ENCODE data around the gene BBS9. TPM values are rescaled to one million over a fixed set of nuclear protein-coding genes. Genes with fewer than 3 reads are reported as not detected.

Gene BBS9
- total and polyA plus RNA-seq, 2 of the 4 experiments (the other 2 are of a cell fraction) = 7.9 to 9.5 TPM

DNA sequence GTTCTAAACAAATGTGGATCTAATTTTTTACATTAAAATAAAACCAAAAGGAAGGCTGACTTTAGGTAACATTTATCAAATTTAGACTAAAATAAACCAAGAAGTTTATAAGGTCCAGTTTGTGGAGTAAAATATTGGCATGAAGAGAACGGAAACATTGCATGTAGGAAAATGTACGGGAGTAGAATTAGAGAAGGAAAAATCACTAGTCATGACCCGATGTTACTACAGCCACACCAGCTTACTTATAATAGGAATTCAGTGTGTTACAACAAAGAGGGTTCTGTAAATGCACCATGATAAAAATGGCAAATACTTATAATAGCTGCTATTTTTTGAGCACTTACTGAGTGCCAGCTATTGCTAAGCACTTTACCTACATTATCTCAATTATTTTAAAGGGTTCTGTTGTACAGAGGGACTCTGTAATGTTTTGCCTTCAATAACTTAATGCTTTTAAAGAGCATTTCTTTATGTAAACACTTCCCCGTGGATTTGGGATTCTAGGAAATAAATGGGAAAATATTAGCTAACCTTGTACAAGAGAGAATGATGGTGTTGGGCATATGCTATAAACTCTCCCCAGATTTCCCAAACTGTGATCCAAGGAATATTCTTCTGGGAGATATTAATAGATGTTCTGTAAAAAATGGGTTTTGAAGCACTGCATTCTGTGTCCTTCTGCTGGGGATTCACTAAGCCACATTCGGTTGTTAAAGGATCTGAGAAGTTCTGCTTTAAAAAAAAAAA, 296.7 kb downstream of the BBS9 start:
- H3K27me3 ChIP-seq (ENCODE audit: control insufficient read depth, insufficient read depth, low read length) = peaks cover 9% of the 10 kb centered on the region
- in situ Hi-C loops (cut with MboI; ENCODE audit: low sequenced_read_pairs) (loop anchor here (10.0 kb wide), 1 partner anchor 509 kb away; no protein-coding TSS in a partner anchor), dilution Hi-C loops (cut with HindIII; ENCODE audit: low sequenced_read_pairs, unreplicated experiment) (no loop called here), intact Hi-C loops (cut with micrococcal nuclease) (no loop called here)
- peaks cover 7% of the 10 kb centered on the region; the same call in 1 of the 2 replicates for H3K4me1 ChIP-seq (ENCODE audit: control insufficient read depth, insufficient read depth, low read length)
- no peak for DNase-seq
- no CpG with 5 or more reads among the region's 5 CpGs for WGBS, 2 experiments (ENCODE audit: extremely low coverage in 2 of 2, insufficient read length in 1 of 2)
- no peak overlapping the region for H2AFZ ChIP-seq (replicated peaks; ENCODE audit: low read length, poor library complexity)
- CTCF ChIA-PET = no interaction called here
- no peak overlapping the region for H3K4me2 ChIP-seq (ENCODE audit: low read depth, low read length)
- no peak overlapping the region for H3K4me3 ChIP-seq (ENCODE audit: insufficient read depth, low read depth, low read length)
- H4K20me1 ChIP-seq (ENCODE audit: insufficient read depth, low read length) = no peaks in the 10 kb centered on the region
- H2BK20ac ChIP-seq (ENCODE audit: low read depth, low read length) = no peak overlapping the region
- no peak overlapping the region for H3K18ac ChIP-seq (ENCODE audit: low read depth, low read length)
- POLR2A ChIA-PET (ENCODE audit: unreplicated experiment) = no interaction called here
- no peak overlapping the region for H2AK5ac ChIP-seq (ENCODE audit: low read depth, low read length)
- H4K91ac ChIP-seq (ENCODE audit: insufficient read depth, low read depth, low read length) = no peak overlapping the region
- H3K4ac ChIP-seq (ENCODE audit: low read depth, low read length) = no peak overlapping the region
- H3K9me3 ChIP-seq (ENCODE audit: control insufficient read depth, insufficient read depth, low read length) = no peaks in the 10 kb centered on the region
- TF ChIP-seq, protein P1, sequence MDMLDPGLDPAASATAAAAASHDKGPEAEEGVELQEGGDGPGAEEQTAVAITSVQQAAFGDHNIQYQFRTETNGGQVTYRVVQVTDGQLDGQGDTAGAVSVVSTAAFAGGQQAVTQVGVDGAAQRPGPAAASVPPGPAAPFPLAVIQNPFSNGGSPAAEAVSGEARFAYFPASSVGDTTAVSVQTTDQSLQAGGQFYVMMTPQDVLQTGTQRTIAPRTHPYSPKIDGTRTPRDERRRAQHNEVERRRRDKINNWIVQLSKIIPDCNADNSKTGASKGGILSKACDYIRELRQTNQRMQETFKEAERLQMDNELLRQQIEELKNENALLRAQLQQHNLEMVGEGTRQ (IDR thresholded peaks at IDR 0.05; ENCODE audit: low read depth, low read length) = no peak
- no peak for TF ChIP-seq NFE2L2 (IDR thresholded peaks at IDR 0.05; ENCODE audit: low read depth, low read length)
- no peak for TF ChIP-seq MAZ (IDR thresholded peaks at IDR 0.05; ENCODE audit: borderline replicate concordance, low read depth, low read length)
- TF ChIP-seq, protein P2, sequence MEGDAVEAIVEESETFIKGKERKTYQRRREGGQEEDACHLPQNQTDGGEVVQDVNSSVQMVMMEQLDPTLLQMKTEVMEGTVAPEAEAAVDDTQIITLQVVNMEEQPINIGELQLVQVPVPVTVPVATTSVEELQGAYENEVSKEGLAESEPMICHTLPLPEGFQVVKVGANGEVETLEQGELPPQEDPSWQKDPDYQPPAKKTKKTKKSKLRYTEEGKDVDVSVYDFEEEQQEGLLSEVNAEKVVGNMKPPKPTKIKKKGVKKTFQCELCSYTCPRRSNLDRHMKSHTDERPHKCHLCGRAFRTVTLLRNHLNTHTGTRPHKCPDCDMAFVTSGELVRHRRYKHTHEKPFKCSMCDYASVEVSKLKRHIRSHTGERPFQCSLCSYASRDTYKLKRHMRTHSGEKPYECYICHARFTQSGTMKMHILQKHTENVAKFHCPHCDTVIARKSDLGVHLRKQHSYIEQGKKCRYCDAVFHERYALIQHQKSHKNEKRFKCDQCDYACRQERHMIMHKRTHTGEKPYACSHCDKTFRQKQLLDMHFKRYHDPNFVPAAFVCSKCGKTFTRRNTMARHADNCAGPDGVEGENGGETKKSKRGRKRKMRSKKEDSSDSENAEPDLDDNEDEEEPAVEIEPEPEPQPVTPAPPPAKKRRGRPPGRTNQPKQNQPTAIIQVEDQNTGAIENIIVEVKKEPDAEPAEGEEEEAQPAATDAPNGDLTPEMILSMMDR (conservative IDR thresholded peaks at IDR 0.05; ENCODE audit: low read depth, low read length) = no peak
- TF ChIP-seq CEBPB (IDR thresholded peaks at IDR 0.05; ENCODE audit: low read depth, low read length) = no peak
- TF ChIP-seq RCOR1 (IDR thresholded peaks at IDR 0.05; ENCODE audit: insufficient replicate concordance, low read length) = no peak
- TF ChIP-seq, protein P3, sequence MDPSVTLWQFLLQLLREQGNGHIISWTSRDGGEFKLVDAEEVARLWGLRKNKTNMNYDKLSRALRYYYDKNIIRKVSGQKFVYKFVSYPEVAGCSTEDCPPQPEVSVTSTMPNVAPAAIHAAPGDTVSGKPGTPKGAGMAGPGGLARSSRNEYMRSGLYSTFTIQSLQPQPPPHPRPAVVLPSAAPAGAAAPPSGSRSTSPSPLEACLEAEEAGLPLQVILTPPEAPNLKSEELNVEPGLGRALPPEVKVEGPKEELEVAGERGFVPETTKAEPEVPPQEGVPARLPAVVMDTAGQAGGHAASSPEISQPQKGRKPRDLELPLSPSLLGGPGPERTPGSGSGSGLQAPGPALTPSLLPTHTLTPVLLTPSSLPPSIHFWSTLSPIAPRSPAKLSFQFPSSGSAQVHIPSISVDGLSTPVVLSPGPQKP (IDR thresholded peaks at IDR 0.05; ENCODE audit: borderline replicate concordance, low read depth, low read length) = no peak
- H3K23ac ChIP-seq (ENCODE audit: low read depth, low read length) = no peak overlapping the region
- no peak overlapping the region for H2BK5ac ChIP-seq (ENCODE audit: low read depth, low read length, poor library complexity, severe bottlenecking)
- H3K79me1 ChIP-seq (ENCODE audit: low read depth in 1 of 2, low read length in 2 of 2) = no peaks in the 10 kb centered on the region
- no peak for ATAC-seq (ENCODE audit: low read depth)
- no peak overlapping the region for H2BK15ac ChIP-seq (ENCODE audit: low read depth, low read length)
- no peak overlapping the region for H3K14ac ChIP-seq (replicated peaks; ENCODE audit: low read depth, low read length)
- no peak overlapping the region for H2AK9ac ChIP-seq (replicated peaks; ENCODE audit: low read depth, low read length, poor library complexity)
- no peaks in the 10 kb centered on the region for H3K9me1 ChIP-seq (ENCODE audit: insufficient read depth, low read length)
- no peak overlapping the region for H3K27ac ChIP-seq (ENCODE audit: insufficient read depth, low read length)
- no peak overlapping the region for H3K56ac ChIP-seq (ENCODE audit: extremely low read depth, insufficient read depth, low read length)
- H4K8ac ChIP-seq (ENCODE audit: low read depth in 2 of 2, low read length in 2 of 2) = no peak overlapping the region
- no TSS peak for BruUV-seq (replicated peaks)
- H4K5ac ChIP-seq (ENCODE audit: low read depth, low read length) = no peak overlapping the region
- no peak overlapping the region for H3K9ac ChIP-seq (ENCODE audit: low read depth, low read length)
- H3K36me3 ChIP-seq (ENCODE audit: control insufficient read depth, insufficient read depth, low read length) = no peaks in the 10 kb centered on the region
- no peak overlapping the region for H2BK120ac ChIP-seq (ENCODE audit: low read depth, low read length)
